HepG2 (cell line): ENCODE results near the gene SLC11A1. TPM values are rescaled to one million over a fixed set of nuclear protein-coding genes. Genes with fewer than 3 reads are reported as not detected.
A peak's percentile ranks its signal among the peaks of the same experiment; 100 is the strongest.

ENCODE experiments used
- DR1 ChIP-seq: sonication (generic); formaldehyde crosslinking; IDR thresholded peaks from 2 replicates; pipeline ENCODE4 v1.8.0; 2021; ENCODE audit warnings: mild to moderate bottlenecking, missing genetic modification reagents, inconsistent platforms
- EP300 ChIP-seq, 3 experiments: sonication (generic) in 1 of 3; formaldehyde crosslinking in 1 of 3; IDR thresholded peaks; 2 replicates each; pipeline versions ENCODE4 v1.5.1 to v1.6.1; 2011 to 2020; ENCODE audit warnings: low read depth in 2 of 3, low read length in 2 of 3, borderline replicate concordance in 1 of 3, improper control_type of control experiment in 1 of 3, mild to moderate bottlenecking in 1 of 3, missing genetic modification reagents in 1 of 3, moderate library complexity in 1 of 3
- FOXA1 ChIP-seq, 2 experiments: fragments of 450-650 bp in 1 of 2; sonication (generic) in 1 of 2; formaldehyde crosslinking in 1 of 2; IDR thresholded peaks; 2 replicates each; pipeline versions ENCODE4 v1.4.0 to v1.6.1; 2016 to 2020; ENCODE audit warnings: missing genetic modification reagents in 1 of 2
- ISX ChIP-seq: sonication (generic); formaldehyde crosslinking; conservative IDR thresholded peaks from 2 replicates; pipeline ENCODE4 v1.5.0; 2020; ENCODE audit warnings: missing genetic modification reagents
- KLF15 ChIP-seq: sonication (generic); formaldehyde crosslinking; IDR thresholded peaks from 2 replicates; pipeline ENCODE4 v1.8.1; 2023; ENCODE audit warnings: borderline replicate concordance, mild to moderate bottlenecking, inconsistent platforms, missing genetic modification reagents, mixed read lengths
- KLF9 ChIP-seq: IDR thresholded peaks from 2 replicates; pipeline ENCODE4 v1.6.1; 2016; ENCODE audit warnings: low read depth
- MEF2D ChIP-seq: sonication (generic); formaldehyde crosslinking; IDR thresholded peaks from 2 replicates; pipeline ENCODE4 v1.5.1; 2020; ENCODE audit warnings: mild to moderate bottlenecking, missing genetic modification reagents
- RARG ChIP-seq: sonication (generic); formaldehyde crosslinking; IDR thresholded peaks from 2 replicates; pipeline ENCODE4 v1.4.0; 2020; ENCODE audit warnings: low read depth, mild to moderate bottlenecking, missing genetic modification reagents
- RFXANK ChIP-seq: IDR thresholded peaks from 2 replicates; pipeline ENCODE4 v1.6.1; 2016
- ZFP82 ChIP-seq: sonication (generic); formaldehyde crosslinking; IDR thresholded peaks from 2 replicates; pipeline ENCODE4 v1.5.1; 2020; ENCODE audit warnings: mild to moderate bottlenecking, missing genetic modification reagents, borderline replicate concordance
- ZNF331 ChIP-seq: sonication (generic); formaldehyde crosslinking; IDR thresholded peaks from 2 replicates; pipeline ENCODE4 v1.4.0; 2020; ENCODE audit warnings: missing genetic modification reagents
- ZNF530 ChIP-seq: sonication (generic); formaldehyde crosslinking; IDR thresholded peaks from 2 replicates; pipeline ENCODE4 v1.5.0; 2020; ENCODE audit warnings: low read depth, mild to moderate bottlenecking, missing genetic modification reagents
- ZNF572 ChIP-seq: sonication (generic); formaldehyde crosslinking; IDR thresholded peaks from 2 replicates; pipeline ENCODE4 v1.5.1; 2020; ENCODE audit warnings: mild to moderate bottlenecking, missing genetic modification reagents
- ZNF775 ChIP-seq: sonication (generic); formaldehyde crosslinking; IDR thresholded peaks from 2 replicates; pipeline ENCODE4 v1.4.0; 2020; ENCODE audit warnings: missing genetic modification reagents, mild to moderate bottlenecking, moderate library complexity, borderline replicate concordance
- polyA plus RNA-seq, 8 experiments: library from polyadenylated mRNA; depleted of rRNA in 3 of 8; stranded (reverse) in 7 of 8; unstranded in 1 of 8; fragments of >200 nt; fragmentation: Illumina TruSeq in 4 of 8; extraction: Trizol in 4 of 8; gene quantifications; 2 replicates each; pipeline versions ENCODE4 v1.2.1 to v1.2.3, GENCODE V29; 2011 to 2016; ENCODE audit warnings: low read depth in 4 of 8, missing spikeins in 1 of 8, mixed read lengths in 1 of 8; ENCODE audit not compliant: insufficient read depth in 1 of 8
- total RNA-seq, 5 experiments: library from RNA; depleted of rRNA; stranded (reverse); fragments of >200 nt; fragmentation: Illumina TruSeq; extraction: Trizol; gene quantifications; 2 replicates each; pipeline ENCODE4 v1.2.3, GENCODE V29; 2016; ENCODE audit warnings: low read depth in 1 of 5
- TF ChIP-seq, protein P1 (sequence below): sonication (generic); formaldehyde crosslinking; IDR thresholded peaks from 2 replicates; pipeline ENCODE4 v1.4.0; 2020; ENCODE audit warnings: missing genetic modification reagents
- TF ChIP-seq, protein P2 (sequence below): sonication (generic); formaldehyde crosslinking; IDR thresholded peaks from 2 replicates; pipeline ENCODE4 v1.4.0; 2020; ENCODE audit warnings: mild to moderate bottlenecking, missing genetic modification reagents
- TF ChIP-seq, protein P3 (sequence below): IDR thresholded peaks from 2 replicates; pipeline ENCODE4 v1.6.1; 2016; ENCODE audit warnings: missing compliant biosample characterization, missing genetic modification reagents, borderline replicate concordance
- TF ChIP-seq, protein P4 (sequence below): sonication (generic); formaldehyde crosslinking; IDR thresholded peaks from 2 replicates; pipeline ENCODE4 v1.8.1; 2023; ENCODE audit warnings: mild to moderate bottlenecking, missing genetic modification reagents, borderline replicate concordance
- TF ChIP-seq, protein P5 (sequence below): sonication (generic); formaldehyde crosslinking; conservative IDR thresholded peaks from 2 replicates; pipeline ENCODE4 v1.8.0; 2022; ENCODE audit warnings: mild to moderate bottlenecking, moderate library complexity, missing genetic modification reagents
- TF ChIP-seq, protein P6 (sequence below): sonication (generic); formaldehyde crosslinking; IDR thresholded peaks from 2 replicates; pipeline ENCODE4 v1.4.0; 2020; ENCODE audit warnings: mild to moderate bottlenecking, low read depth, missing genetic modification reagents

SLC11A1 gene
- total and polyA plus RNA-seq, 2 of the 13 experiments (the other 11 are each of a cell fraction or from before 2014, with no cell fraction given), result 0.33 to 2.3 TPM

DNA sequence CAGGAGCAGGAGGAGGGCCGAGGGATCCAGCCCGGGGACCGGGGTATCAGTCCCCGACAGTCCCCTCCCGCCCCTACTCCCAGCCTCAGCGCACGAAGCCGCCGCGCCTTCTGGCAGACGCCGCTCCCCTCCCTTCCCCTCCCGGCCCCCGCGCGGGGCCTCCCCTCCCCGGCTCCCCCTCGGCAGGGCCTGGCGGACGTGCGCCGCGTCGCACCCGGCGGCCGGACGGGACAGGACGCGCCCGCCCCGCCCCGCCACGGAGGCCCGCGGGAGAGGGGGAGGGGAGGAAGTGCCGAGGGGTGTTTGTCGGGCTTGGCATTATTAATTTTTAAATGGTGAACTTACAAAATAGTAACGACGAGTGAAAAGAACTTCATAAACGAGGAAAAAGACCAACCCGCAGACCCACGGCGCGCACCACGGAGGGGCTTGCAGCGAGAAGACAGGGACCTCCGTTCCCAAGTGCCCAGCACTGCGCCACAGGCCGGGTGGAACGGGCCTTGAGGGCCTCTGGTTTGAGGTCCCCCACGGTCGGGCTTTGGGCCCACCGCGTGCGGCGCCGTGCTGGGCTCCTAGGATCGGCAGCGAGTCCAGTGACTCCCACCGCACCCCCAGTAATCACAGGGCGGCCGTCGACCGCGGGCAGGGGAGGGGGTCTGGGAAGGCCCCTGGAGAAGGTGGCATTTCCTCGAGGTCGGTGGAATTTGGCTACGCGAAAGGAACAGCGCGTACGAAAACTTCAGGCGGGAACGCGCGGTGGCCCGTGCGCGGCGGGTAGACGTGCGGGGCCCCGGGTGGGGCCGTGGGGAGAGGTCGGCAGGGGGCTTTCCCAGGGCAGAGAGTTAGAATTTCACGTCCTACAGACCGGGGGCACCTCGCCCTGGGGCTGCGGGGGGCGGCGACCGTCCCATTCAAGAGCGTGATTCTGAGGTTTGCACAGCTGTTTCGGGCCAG is 16.6 kb downstream of the SLC11A1 start (continued):
- TF ChIP-seq, protein P1, sequence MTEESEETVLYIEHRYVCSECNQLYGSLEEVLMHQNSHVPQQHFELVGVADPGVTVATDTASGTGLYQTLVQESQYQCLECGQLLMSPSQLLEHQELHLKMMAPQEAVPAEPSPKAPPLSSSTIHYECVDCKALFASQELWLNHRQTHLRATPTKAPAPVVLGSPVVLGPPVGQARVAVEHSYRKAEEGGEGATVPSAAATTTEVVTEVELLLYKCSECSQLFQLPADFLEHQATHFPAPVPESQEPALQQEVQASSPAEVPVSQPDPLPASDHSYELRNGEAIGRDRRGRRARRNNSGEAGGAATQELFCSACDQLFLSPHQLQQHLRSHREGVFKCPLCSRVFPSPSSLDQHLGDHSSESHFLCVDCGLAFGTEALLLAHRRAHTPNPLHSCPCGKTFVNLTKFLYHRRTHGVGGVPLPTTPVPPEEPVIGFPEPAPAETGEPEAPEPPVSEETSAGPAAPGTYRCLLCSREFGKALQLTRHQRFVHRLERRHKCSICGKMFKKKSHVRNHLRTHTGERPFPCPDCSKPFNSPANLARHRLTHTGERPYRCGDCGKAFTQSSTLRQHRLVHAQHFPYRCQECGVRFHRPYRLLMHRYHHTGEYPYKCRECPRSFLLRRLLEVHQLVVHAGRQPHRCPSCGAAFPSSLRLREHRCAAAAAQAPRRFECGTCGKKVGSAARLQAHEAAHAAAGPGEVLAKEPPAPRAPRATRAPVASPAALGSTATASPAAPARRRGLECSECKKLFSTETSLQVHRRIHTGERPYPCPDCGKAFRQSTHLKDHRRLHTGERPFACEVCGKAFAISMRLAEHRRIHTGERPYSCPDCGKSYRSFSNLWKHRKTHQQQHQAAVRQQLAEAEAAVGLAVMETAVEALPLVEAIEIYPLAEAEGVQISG (CRISPR knock-in tag), result peak; percentile 62; the same call in 1 of the 2 replicates
- no peak for TF ChIP-seq ISX (CRISPR knock-in tag)
- TF ChIP-seq, protein P2, sequence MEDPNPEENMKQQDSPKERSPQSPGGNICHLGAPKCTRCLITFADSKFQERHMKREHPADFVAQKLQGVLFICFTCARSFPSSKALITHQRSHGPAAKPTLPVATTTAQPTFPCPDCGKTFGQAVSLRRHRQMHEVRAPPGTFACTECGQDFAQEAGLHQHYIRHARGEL (CRISPR knock-in tag), result 0 out of 2 replicates have a peak, but pooled peaks have one; percentile 35
- peak; percentile 23; the same call in 1 of the 2 replicates for TF ChIP-seq ZNF572 (CRISPR knock-in tag)
- 0 out of 2 replicates have a peak, but pooled peaks have one; percentile 30 for TF ChIP-seq ZNF775 (CRISPR knock-in tag)
- TF ChIP-seq, protein P3, sequence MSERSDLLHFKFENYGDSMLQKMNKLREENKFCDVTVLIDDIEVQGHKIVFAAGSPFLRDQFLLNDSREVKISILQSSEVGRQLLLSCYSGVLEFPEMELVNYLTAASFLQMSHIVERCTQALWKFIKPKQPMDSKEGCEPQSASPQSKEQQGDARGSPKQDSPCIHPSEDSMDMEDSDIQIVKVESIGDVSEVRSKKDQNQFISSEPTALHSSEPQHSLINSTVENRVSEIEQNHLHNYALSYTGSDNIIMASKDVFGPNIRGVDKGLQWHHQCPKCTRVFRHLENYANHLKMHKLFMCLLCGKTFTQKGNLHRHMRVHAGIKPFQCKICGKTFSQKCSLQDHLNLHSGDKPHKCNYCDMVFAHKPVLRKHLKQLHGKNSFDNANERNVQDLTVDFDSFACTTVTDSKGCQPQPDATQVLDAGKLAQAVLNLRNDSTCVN (CRISPR knock-in tag), result no peak
- peak in 1 of 2 experiments; percentile 47; a peak in 1 of 4 replicates for TF ChIP-seq EP300 (IDR thresholded peaks at IDR 0.05; ENCODE audit: low read depth in 2 of 2, low read length in 2 of 2)
- TF ChIP-seq EP300 (CRISPR knock-in tag; IDR thresholded peaks at IDR 0.05; ENCODE audit: borderline replicate concordance), result no peak
- TF ChIP-seq ZNF331, result no peak
- TF ChIP-seq, protein P4, sequence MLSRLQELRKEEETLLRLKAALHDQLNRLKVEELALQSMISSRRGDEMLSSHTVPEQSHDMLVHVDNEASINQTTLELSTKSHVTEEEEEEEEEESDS (CRISPR knock-in tag), result no peak
- TF ChIP-seq RFXANK (CRISPR knock-in tag), result no peak
- TF ChIP-seq, protein P5, sequence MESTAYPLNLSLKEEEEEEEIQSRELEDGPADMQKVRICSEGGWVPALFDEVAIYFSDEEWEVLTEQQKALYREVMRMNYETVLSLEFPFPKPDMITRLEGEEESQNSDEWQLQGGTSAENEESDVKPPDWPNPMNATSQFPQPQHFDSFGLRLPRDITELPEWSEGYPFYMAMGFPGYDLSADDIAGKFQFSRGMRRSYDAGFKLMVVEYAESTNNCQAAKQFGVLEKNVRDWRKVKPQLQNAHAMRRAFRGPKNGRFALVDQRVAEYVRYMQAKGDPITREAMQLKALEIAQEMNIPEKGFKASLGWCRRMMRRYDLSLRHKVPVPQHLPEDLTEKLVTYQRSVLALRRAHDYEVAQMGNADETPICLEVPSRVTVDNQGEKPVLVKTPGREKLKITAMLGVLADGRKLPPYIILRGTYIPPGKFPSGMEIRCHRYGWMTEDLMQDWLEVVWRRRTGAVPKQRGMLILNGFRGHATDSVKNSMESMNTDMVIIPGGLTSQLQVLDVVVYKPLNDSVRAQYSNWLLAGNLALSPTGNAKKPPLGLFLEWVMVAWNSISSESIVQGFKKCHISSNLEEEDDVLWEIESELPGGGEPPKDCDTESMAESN, result no peak; the same call in 1 of the 2 replicates
- TF ChIP-seq, protein P6, sequence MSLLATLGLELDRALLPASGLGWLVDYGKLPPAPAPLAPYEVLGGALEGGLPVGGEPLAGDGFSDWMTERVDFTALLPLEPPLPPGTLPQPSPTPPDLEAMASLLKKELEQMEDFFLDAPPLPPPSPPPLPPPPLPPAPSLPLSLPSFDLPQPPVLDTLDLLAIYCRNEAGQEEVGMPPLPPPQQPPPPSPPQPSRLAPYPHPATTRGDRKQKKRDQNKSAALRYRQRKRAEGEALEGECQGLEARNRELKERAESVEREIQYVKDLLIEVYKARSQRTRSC (CRISPR knock-in tag), result peak; percentile 66; the same call in 1 of the 2 replicates
- TF ChIP-seq KLF9 (CRISPR knock-in tag), result 0 out of 2 replicates have a peak, but pooled peaks have one; percentile 9
- TF ChIP-seq FOXA1 (IDR thresholded peaks at IDR 0.05), result no peak
- TF ChIP-seq FOXA1 (CRISPR knock-in tag; IDR thresholded peaks at IDR 0.05), result no peak
- TF ChIP-seq ZNF530, result 0 out of 2 replicates have a peak, but pooled peaks have one; percentile 21
- TF ChIP-seq DR1 (CRISPR knock-in tag), result no peak; the same call in none of the 2 replicates
- TF ChIP-seq ZFP82 (CRISPR knock-in tag), result peak; percentile 98
- peak; percentile 57; the same call in 1 of the 2 replicates for TF ChIP-seq MEF2D (CRISPR knock-in tag)
- TF ChIP-seq KLF15, result peak; percentile 89
- TF ChIP-seq RARG (CRISPR knock-in tag), result peak; percentile 48; the same call in 1 of the 2 replicates
